H1 (cell line): Measurements from ENCODE around the gene TARBP2. TPM values are rescaled to one million over a fixed set of nuclear protein-coding genes. Genes with fewer than 3 reads are reported as not detected.
A peak's percentile ranks its signal among the peaks of the same experiment; 100 is the strongest.

ENCODE experiments used
- CTCF ChIA-PET: fragments of 300-600 bp; sonication (Branson Sonifier 250); formaldehyde crosslinking; loops from one replicate; lab custom pipeline; 2021; ENCODE audit not compliant: partially characterized antibody; lab: Charles Lee
- POLR2A ChIA-PET: fragments of 300-600 bp; sonication (Branson Sonifier 250); formaldehyde crosslinking; loops from one replicate; lab custom pipeline; 2021; ENCODE audit warnings: inconsistent platforms; ENCODE audit not compliant: partially characterized antibody; lab: Charles Lee
- DNase-seq, 2 experiments: peaks; one replicate each; pipeline versions ENCODE4 v3.0.0 to v3.0.0-alpha.2; 2010 to 2022; ENCODE audit warnings: low spot score in 2 of 2, low read depth in 1 of 2, mixed read lengths in 1 of 2
- FAIRE-seq: peaks from 2 replicates; lab custom pipeline; 2011; peaks lifted over from hg19 to GRCh38; lab: Jason Lieb, UNC
- H2AFZ ChIP-seq: 2 replicates; pipeline ENCODE4 v1.8.1; 2012; ENCODE audit warnings: low read length, inconsistent platforms
- H2AK5ac ChIP-seq: 2 replicates; pipeline ENCODE4 v1.6.1; 2013; ENCODE audit warnings: low read depth, low read length
- H2BK120ac ChIP-seq: replicated peaks from 2 replicates; pipeline ENCODE3; 2013; ENCODE audit warnings: low read depth, low read length, inconsistent platforms
- H2BK12ac ChIP-seq: 2 replicates; pipeline ENCODE4 v1.6.1; 2013; ENCODE audit warnings: low read depth, low read length
- H2BK15ac ChIP-seq: 2 replicates; pipeline ENCODE4 v1.6.1; 2013; ENCODE audit warnings: low read length
- H2BK20ac ChIP-seq: 2 replicates; pipeline ENCODE4 v1.6.1; 2013; ENCODE audit warnings: low read length
- H2BK5ac ChIP-seq: 2 replicates; pipeline ENCODE4 v1.6.1; 2013; ENCODE audit warnings: low read depth, low read length
- H3K14ac ChIP-seq: 2 replicates; pipeline ENCODE4 v1.6.1; 2013; ENCODE audit warnings: inconsistent platforms; ENCODE audit not compliant: insufficient read length
- H3K18ac ChIP-seq: 2 replicates; pipeline ENCODE4 v1.6.1; 2013; ENCODE audit warnings: low read length; ENCODE audit errors: extremely low read depth
- H3K23ac ChIP-seq: 2 replicates; pipeline ENCODE4 v1.6.1; 2013; ENCODE audit warnings: inconsistent platforms; ENCODE audit not compliant: insufficient read length
- H3K23me2 ChIP-seq: 2 replicates; pipeline ENCODE4 v1.6.1; 2013; ENCODE audit warnings: low read depth, low read length
- H3K27ac ChIP-seq: 2 replicates; pipeline ENCODE4 v1.6.1; 2011; ENCODE audit warnings: low read depth, low read length, inconsistent platforms
- H3K27me3 ChIP-seq, 4 experiments: replicated peaks in 1 of 4; 1 replicate in 1 of 4; 2 replicates in 3 of 4; pipeline versions ENCODE4 v1.6.1 to v1.8.1; 2011 to 2013; ENCODE audit warnings: low read length in 3 of 4, mild to moderate bottlenecking in 3 of 4, inconsistent platforms in 2 of 4, mixed read lengths in 2 of 4, moderate library complexity in 1 of 4; ENCODE audit not compliant: control insufficient read depth in 3 of 4, insufficient read depth in 3 of 4; ENCODE audit errors: extremely low read depth in 1 of 4
- H3K36me3 ChIP-seq, 4 experiments: 2 replicates each; pipeline versions ENCODE4 v1.6.1 to v1.8.1; 2011 to 2013; ENCODE audit warnings: mild to moderate bottlenecking in 4 of 4, low read length in 3 of 4, moderate library complexity in 2 of 4, control low read depth in 1 of 4, inconsistent platforms in 1 of 4; ENCODE audit not compliant: insufficient read depth in 4 of 4, control insufficient read depth in 2 of 4
- H3K4ac ChIP-seq: replicated peaks from 2 replicates; pipeline ENCODE3; 2013; ENCODE audit warnings: low read length, low read depth, mixed read lengths, inconsistent platforms; ENCODE audit not compliant: insufficient read length
- H3K4me1 ChIP-seq, 4 experiments: replicated peaks in 1 of 4; 1 replicate in 1 of 4; 2 replicates in 3 of 4; pipeline versions ENCODE4 v1.6.1 to v1.8.1; 2011 to 2013; ENCODE audit warnings: low read length in 3 of 4, inconsistent platforms in 2 of 4, mixed read lengths in 1 of 4; ENCODE audit not compliant: insufficient read depth in 4 of 4, control insufficient read depth in 3 of 4
- H3K4me2 ChIP-seq, 2 experiments: 2 replicates each; pipeline versions ENCODE4 v1.6.1 to v1.8.1; 2011 to 2013; ENCODE audit warnings: low read depth in 2 of 2, low read length in 2 of 2, control low read depth in 1 of 2, inconsistent platforms in 1 of 2, mild to moderate bottlenecking in 1 of 2; ENCODE audit not compliant: insufficient read depth in 1 of 2
- H3K4me3 ChIP-seq, 4 experiments: fragments of 200-600, 300-600 bp in 1 of 4; sonication (generic), shearing (Covaris generic), sonication (Bioruptor Twin) in 1 of 4; 2 replicates each; pipeline versions ENCODE4 v1.5.1 to v1.8.1; 2011 to 2016; ENCODE audit warnings: low read length in 4 of 4, low read depth in 3 of 4, control low read depth in 2 of 4, inconsistent platforms in 2 of 4, mild to moderate bottlenecking in 2 of 4, mixed read lengths in 1 of 4, moderate library complexity in 1 of 4; ENCODE audit not compliant: insufficient read depth in 2 of 4; ENCODE audit errors: extremely low read depth in 1 of 4
- H3K56ac ChIP-seq: replicated peaks from 2 replicates; pipeline ENCODE3; 2013; ENCODE audit warnings: low read depth, mild to moderate bottlenecking, mixed read lengths, low read length, inconsistent platforms; ENCODE audit not compliant: insufficient read length
- H3K79me1 ChIP-seq: 2 replicates; pipeline ENCODE4 v1.6.1; 2013; ENCODE audit warnings: low read depth, low read length, control low read depth
- H3K79me2 ChIP-seq, 2 experiments: 2 replicates each; pipeline versions ENCODE4 v1.6.1 to v1.8.1; 2012 to 2013; ENCODE audit warnings: low read length in 2 of 2, mild to moderate bottlenecking in 2 of 2, inconsistent platforms in 1 of 2; ENCODE audit not compliant: insufficient read depth in 2 of 2, control insufficient read depth in 1 of 2
- H3K9ac ChIP-seq, 4 experiments: replicated peaks in 1 of 4; 1 replicate in 1 of 4; 2 replicates in 3 of 4; pipeline versions ENCODE4 v1.6.1 to v1.8.1; 2011 to 2013; ENCODE audit warnings: low read depth in 3 of 4, low read length in 3 of 4, control low read depth in 2 of 4, mild to moderate bottlenecking in 2 of 4, moderate library complexity in 2 of 4, inconsistent platforms in 1 of 4; ENCODE audit errors: extremely low read depth in 1 of 4
- H3K9me3 ChIP-seq, 2 experiments: 2 replicates each; pipeline versions ENCODE4 v1.6.1 to v1.8.1; 2012 to 2013; ENCODE audit warnings: mild to moderate bottlenecking in 2 of 2, moderate library complexity in 2 of 2, control low read depth in 1 of 2, inconsistent platforms in 1 of 2, low read depth in 1 of 2, low read length in 1 of 2, mixed read lengths in 1 of 2; ENCODE audit not compliant: insufficient read depth in 2 of 2
- H4K20me1 ChIP-seq, 2 experiments: replicated peaks in 1 of 2; 2 replicates each; pipeline versions ENCODE3 to v1.8.1; 2011 to 2013; ENCODE audit warnings: inconsistent platforms in 2 of 2, low read length in 2 of 2, mild to moderate bottlenecking in 1 of 2; ENCODE audit not compliant: insufficient read depth in 2 of 2, control insufficient read depth in 1 of 2
- H4K5ac ChIP-seq: 2 replicates; pipeline ENCODE4 v1.6.1; 2013; ENCODE audit warnings: low read length, low read depth, mixed read lengths, inconsistent platforms; ENCODE audit not compliant: insufficient read length
- H4K8ac ChIP-seq: 2 replicates; pipeline ENCODE4 v1.8.0; 2013; ENCODE audit warnings: mild to moderate bottlenecking, moderate library complexity, low read length, inconsistent platforms; ENCODE audit not compliant: insufficient read depth; ENCODE audit errors: extremely low read depth
- H4K91ac ChIP-seq: replicated peaks from 2 replicates; pipeline ENCODE3; 2013; ENCODE audit warnings: low read length, mixed read lengths, inconsistent platforms; ENCODE audit not compliant: insufficient read length
- KDM4A ChIP-seq: IDR thresholded peaks from one replicate; pipeline ENCODE4 v1.7.1; 2012; ENCODE audit warnings: low read depth, mild to moderate bottlenecking, moderate library complexity, low read length, inconsistent platforms; ENCODE audit not compliant: severe bottlenecking
- PHF8 ChIP-seq: fragments of 200-600 bp; sonication (generic); conservative IDR thresholded peaks from 2 replicates; pipeline ENCODE4 v1.7.1; 2012; ENCODE audit warnings: low read depth, mild to moderate bottlenecking, inconsistent platforms, low read length, moderate library complexity
- POLR2A ChIP-seq, 2 experiments: IDR thresholded peaks; 1 replicate in 1 of 2; 2 replicates in 1 of 2; pipeline ENCODE4 v1.6.1; 2011; ENCODE audit warnings: low read depth in 2 of 2, low read length in 2 of 2, mild to moderate bottlenecking in 2 of 2; ENCODE audit errors: control extremely low read depth in 1 of 2
- POLR2AphosphoS5 ChIP-seq: IDR thresholded peaks from 2 replicates; pipeline ENCODE4 v1.6.1; 2011; ENCODE audit warnings: low read depth, low read length
- WGBS, 2 experiments: shearing (Covaris generic) in 1 of 2; methylation state at CpG; one replicate each; pipeline versions ENCODE4 v1.1.6 to v1.1.7; 2013 to 2015; ENCODE audit warnings: low lambda C conversion rate in 2 of 2, mixed read lengths in 2 of 2, inconsistent platforms in 1 of 2, low coverage in 1 of 2, missing lambda C conversion rate in 1 of 2; ENCODE audit not compliant: insufficient replicate concordance in 2 of 2, insufficient coverage in 1 of 2, insufficient read length in 1 of 2; ENCODE audit errors: extremely low coverage in 1 of 2, missing lambda C conversion rate in 1 of 2; 5-methylcytosine and 5-hydroxymethylcytosine counted together
- polyA plus RNA-seq, 7 experiments: library from polyadenylated mRNA; depleted of rRNA in 3 of 7; stranded (reverse) in 5 of 7; unstranded in 2 of 7; fragments of >200 nt in 5 of 7; fragments of 200-250 nt in 2 of 7; gene quantifications; 1 replicate in 5 of 7; 2 replicates in 1 of 7; 4 replicates in 1 of 7; pipeline versions ENCODE4 v1.2.1 to v1.2.3, GENCODE V29; 2011 to 2013; ENCODE audit warnings: missing spikeins in 2 of 7, mixed read lengths in 2 of 7
- total RNA-seq: library from RNA; stranded (reverse); fragmentation: NEBNext Ultra II Directional; extraction: Animal tissue kit (Norgen Biotek cat#: 25700); gene quantifications from 2 replicates; pipeline ENCODE4 v1.2.1, GENCODE V29; 2021
- TF ChIP-seq, protein P1 (sequence below): IDR thresholded peaks from 2 replicates; pipeline ENCODE4 v1.6.1; 2012; ENCODE audit warnings: low read length, inconsistent platforms

The TARBP2 gene
- total and polyA plus RNA-seq, 2 of the 8 experiments (the other 6 are each of a cell fraction or from before 2014, with no cell fraction given), result 69.9 to 122 TPM

DNA sequence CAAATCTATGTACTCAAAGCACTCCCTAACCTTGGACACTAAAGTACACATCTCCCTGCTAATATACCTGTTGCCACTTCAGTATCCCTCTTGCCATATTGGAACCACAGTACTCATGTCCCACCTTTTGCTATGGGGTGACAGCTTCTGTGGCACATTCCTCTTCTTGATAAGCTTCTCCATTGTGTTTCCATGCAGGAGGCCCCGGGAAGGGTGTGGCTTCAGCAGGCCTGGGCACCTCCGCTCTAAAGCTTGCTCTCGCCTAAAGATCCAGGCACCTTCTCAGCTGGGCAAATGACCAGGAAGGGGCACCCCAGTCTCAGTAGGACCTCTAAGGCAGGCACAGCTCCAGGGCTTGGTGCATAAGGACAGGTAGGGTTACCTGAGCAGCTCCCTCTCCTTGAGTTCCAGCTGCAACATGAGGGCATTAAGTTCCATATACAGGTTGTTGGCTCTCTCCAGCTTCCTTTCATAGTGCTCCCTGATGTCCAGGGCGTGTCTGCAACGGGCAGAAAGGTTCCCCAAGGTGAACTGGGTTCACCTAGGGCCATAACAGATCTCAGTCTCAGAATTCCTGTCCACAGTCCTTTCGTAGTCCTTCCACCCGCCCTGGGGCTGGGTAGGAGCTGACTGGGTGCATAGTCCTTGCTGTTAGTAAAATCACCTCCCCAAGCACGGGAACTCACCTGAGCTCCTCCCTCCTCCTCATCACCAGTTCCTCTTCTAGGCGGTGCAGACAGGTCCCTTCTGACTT, 17.7 kb upstream of the TARBP2 start:
- Histone ChIP-seq H2BK15ac (no peak overlapping the region), H2AFZ (no peak overlapping the region), H3K4ac (no peak overlapping the region), H3K4me1 (peaks cover 0 to 5% (median 1%) of the 10 kb centered on the region in 4 experiments; a peak in 3 of 7 replicates), H2BK120ac (no peak overlapping the region), H3K79me1 (no peaks in the 10 kb centered on the region), H2AK5ac (no peak overlapping the region), H2BK20ac (no peak overlapping the region), H3K79me2 (no peaks in the 10 kb centered on the region), H3K4me3 (no peak overlapping the region), H2BK12ac (no peak overlapping the region), H3K9ac (no peak overlapping the region), H4K8ac (no peak overlapping the region), H3K4me2 (no peak overlapping the region), H2BK5ac (no peak overlapping the region; the same call in 1 of the 2 replicates), H3K18ac (no peak overlapping the region), H3K27me3 (no peaks in the 10 kb centered on the region), H4K5ac (no peak overlapping the region), H3K23ac (no peak overlapping the region), H3K56ac (no peak overlapping the region), H3K14ac (no peak overlapping the region), H3K36me3 (peaks cover 17 to 72% (median 41%) of the 10 kb centered on the region in 4 experiments; a peak in 7 of 8 replicates), H3K27ac (no peak overlapping the region), H4K20me1 (peaks cover 18 to 34% of the 10 kb centered on the region in 2 experiments), H3K23me2 (no peaks in the 10 kb centered on the region), H3K9me3 (no peaks in the 10 kb centered on the region), H4K91ac (no peak overlapping the region)
- WGBS, 2 experiments, result 91% methylated on average over 9 of the region's 9 CpGs; no CpG with 5 or more reads in 1 of the 2 experiments
- POLR2A ChIA-PET, result interaction anchor here (0.9 to 67.0 kb wide), 15 partner anchors 11 to 254 kb away, joined by 3 to 3397 read pairs (median 4); partner anchors contain the start of genes MAP3K12, MYG1, NPFF and PCBP2
- TF ChIP-seq, protein P1, sequence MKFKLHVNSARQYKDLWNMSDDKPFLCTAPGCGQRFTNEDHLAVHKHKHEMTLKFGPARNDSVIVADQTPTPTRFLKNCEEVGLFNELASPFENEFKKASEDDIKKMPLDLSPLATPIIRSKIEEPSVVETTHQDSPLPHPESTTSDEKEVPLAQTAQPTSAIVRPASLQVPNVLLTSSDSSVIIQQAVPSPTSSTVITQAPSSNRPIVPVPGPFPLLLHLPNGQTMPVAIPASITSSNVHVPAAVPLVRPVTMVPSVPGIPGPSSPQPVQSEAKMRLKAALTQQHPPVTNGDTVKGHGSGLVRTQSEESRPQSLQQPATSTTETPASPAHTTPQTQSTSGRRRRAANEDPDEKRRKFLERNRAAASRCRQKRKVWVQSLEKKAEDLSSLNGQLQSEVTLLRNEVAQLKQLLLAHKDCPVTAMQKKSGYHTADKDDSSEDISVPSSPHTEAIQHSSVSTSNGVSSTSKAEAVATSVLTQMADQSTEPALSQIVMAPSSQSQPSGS, result peak; percentile 30; the same call in 1 of the 2 replicates
- TF ChIP-seq POLR2A (IDR thresholded peaks at IDR 0.05; ENCODE audit: control extremely low read depth in 1 of 2, low read depth in 2 of 2, low read length in 2 of 2) (peak; percentile 46 to 82), PHF8 (no peak), POLR2AphosphoS5 (peak; percentile 81; the same call in 1 of the 2 replicates), KDM4A (no peak)
- CTCF ChIA-PET, result interaction anchor here (0.8 to 9.0 kb wide), 12 partner anchors 9 to 155 kb away, joined by 3 to 105 read pairs (median 9); partner anchors contain the start of genes MAP3K12, NPFF and TARBP2
- DNase-seq (no peak), FAIRE-seq (no peak)
